BJ (cell line): Measurements from ENCODE around the gene KRT15. TPM values are rescaled to one million over a fixed set of nuclear protein-coding genes. Genes with fewer than 3 reads are reported as not detected.

Experiments used
- CTCF ChIA-PET: fragments of 350-600 bp; formaldehyde crosslinking; extraction: SDS; loops from one replicate; lab custom pipeline; 2021; ENCODE audit warnings: antibody characterized with exemption, inconsistent platforms; lab: Yijun Ruan, JAX
- POLR2A ChIA-PET: fragments of 300-600 bp; sonication (Branson Sonifier 250); formaldehyde crosslinking; extraction: SDS; loops from one replicate; lab custom pipeline; 2021; ENCODE audit warnings: antibody characterized with exemption; lab: Charles Lee
- DNase-seq: peaks from one replicate; pipeline ENCODE4 v3.0.0-alpha.2; 2011; ENCODE audit warnings: low read depth
- H3K27me3 ChIP-seq: 2 replicates; pipeline ENCODE4 v1.6.0; 2011; ENCODE audit warnings: low read length; ENCODE audit not compliant: control insufficient read depth, insufficient read depth
- H3K36me3 ChIP-seq: 2 replicates; pipeline ENCODE4 v1.5.1; 2011; ENCODE audit warnings: low read length; ENCODE audit not compliant: control insufficient read depth, insufficient read depth
- H3K4me3 ChIP-seq: 2 replicates; pipeline ENCODE4 v1.5.1; 2011; ENCODE audit warnings: low read depth, mild to moderate bottlenecking, control low read depth, low read length
- polyA plus RNA-seq: library from polyadenylated mRNA; depleted of rRNA; stranded (reverse); fragments of >200 nt; gene quantifications from 2 replicates; pipeline ENCODE4 v1.2.3, GENCODE V29; 2011
- TF ChIP-seq, protein P1 (sequence below): IDR thresholded peaks from 2 replicates; pipeline ENCODE4 v1.5.1; 2011; ENCODE audit warnings: low read depth, mild to moderate bottlenecking, control low read depth, inconsistent platforms, low read length, moderate library complexity; ENCODE audit not compliant: insufficient read depth

The KRT15 gene
- polyA plus RNA-seq, 1 experiment: 2.7 TPM

DNA sequence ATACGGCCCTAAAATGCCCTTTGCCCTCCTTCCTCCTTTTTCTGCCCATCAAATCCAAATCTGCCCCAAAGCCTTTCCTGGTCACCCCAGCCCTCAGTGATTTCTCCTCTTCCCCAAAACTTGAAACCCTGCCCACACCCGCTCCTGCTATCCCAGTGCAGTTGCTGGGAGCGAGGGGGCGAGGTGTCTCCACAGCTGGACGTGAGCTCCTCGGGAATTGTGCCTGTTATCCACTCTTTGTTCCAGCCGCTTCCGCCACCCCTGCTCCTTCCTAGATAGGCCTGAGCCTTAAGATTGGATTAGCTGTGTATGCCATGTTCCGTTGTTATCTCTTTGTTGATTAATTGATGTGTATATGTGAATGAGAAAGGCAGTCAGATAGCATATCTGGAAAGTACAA is 35.2 kb downstream of the KRT15 start:
- Histone ChIP-seq H3K36me3 (no peaks in the 10 kb centered on the region), H3K27me3 (no peaks in the 10 kb centered on the region), H3K4me3 (no peak overlapping the region)
- no peak for DNase-seq
- TF ChIP-seq, protein P1, sequence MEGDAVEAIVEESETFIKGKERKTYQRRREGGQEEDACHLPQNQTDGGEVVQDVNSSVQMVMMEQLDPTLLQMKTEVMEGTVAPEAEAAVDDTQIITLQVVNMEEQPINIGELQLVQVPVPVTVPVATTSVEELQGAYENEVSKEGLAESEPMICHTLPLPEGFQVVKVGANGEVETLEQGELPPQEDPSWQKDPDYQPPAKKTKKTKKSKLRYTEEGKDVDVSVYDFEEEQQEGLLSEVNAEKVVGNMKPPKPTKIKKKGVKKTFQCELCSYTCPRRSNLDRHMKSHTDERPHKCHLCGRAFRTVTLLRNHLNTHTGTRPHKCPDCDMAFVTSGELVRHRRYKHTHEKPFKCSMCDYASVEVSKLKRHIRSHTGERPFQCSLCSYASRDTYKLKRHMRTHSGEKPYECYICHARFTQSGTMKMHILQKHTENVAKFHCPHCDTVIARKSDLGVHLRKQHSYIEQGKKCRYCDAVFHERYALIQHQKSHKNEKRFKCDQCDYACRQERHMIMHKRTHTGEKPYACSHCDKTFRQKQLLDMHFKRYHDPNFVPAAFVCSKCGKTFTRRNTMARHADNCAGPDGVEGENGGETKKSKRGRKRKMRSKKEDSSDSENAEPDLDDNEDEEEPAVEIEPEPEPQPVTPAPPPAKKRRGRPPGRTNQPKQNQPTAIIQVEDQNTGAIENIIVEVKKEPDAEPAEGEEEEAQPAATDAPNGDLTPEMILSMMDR: no peak
- POLR2A ChIA-PET: no interaction called here
- CTCF ChIA-PET: interaction anchor here (1.0 to 3.7 kb wide), 2 partner anchors 12 to 77 kb away, joined by 3 to 17 read pairs; no protein-coding TSS in a partner anchor

DNA sequence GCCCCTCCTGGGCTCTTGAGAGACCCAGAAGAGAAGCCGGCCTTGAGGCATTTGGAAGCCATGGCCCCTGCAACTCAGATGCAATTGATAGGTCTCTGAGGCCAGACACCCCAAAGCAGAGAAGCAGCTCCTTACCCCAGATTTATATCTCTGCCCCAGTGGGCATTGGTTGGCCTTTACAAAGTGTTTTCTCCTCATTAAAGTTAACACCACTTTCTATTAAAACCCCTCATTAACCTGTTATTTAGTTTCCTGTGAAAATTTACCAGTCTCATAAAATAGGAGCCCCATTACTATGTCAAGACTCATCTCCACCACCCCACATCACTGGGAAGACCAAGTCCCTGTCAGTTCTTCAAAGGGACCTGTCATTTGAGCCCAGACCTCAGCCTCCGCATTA is 37.7 kb downstream of the KRT15 start, which contains the start of gene KRT35:
KRT35 (minus strand) TSS at position 116 of the 400 bp plus-strand sequence; CDS start at position 62, 54 bp downstream.
- H3K27me3 ChIP-seq: no peaks in the 10 kb centered on the region
- ChIA-PET CTCF (interaction anchor here (0.7 kb wide), 1 partner anchor 56 kb away, joined by 3 read pairs; the partner anchor contains the start of gene KRT37), POLR2A (no interaction called here)
- H3K4me3 ChIP-seq: no peak within 1 kb of the TSS
- no peaks in the 10 kb centered on the region for H3K36me3 ChIP-seq
- TF ChIP-seq, protein P1: no peak
- no peak for DNase-seq

- H3K27me3 ChIP-seq: no peaks in the 10 kb centered on the region
- TF ChIP-seq, protein P1: no peak
- POLR2A ChIA-PET: no interaction called here
- no peaks in the 10 kb centered on the region for H3K36me3 ChIP-seq
- H3K4me3 ChIP-seq: no peak overlapping the region
- DNase-seq: no peak
- CTCF ChIA-PET: interaction anchor here (0.7 to 1.1 kb wide), 2 partner anchors 9 to 56 kb away, joined by 3 to 4 read pairs; partner anchors contain the start of genes KRT36 and KRT37
Measured at GRCh38 chr17:41480581-41480980, 38.1 kb downstream of the KRT15 start.

- no peaks in the 10 kb centered on the region for H3K36me3 ChIP-seq
- TF ChIP-seq, protein P1: no peak
- no peak for DNase-seq
- H3K4me3 ChIP-seq: no peak overlapping the region
- CTCF ChIA-PET: interaction anchor here (0.8 to 1.1 kb wide), 2 partner anchors 9 to 168 kb away, joined by 3 to 4 read pairs; partner anchors contain the start of gene KRT36
- POLR2A ChIA-PET: no interaction called here
- H3K27me3 ChIP-seq: no peaks in the 10 kb centered on the region
Measured at GRCh38 chr17:41480136-41480535, 38.6 kb downstream of the KRT15 start.

GRCh38 chr17:41478237-41478636 is 40.5 kb downstream of the KRT15 start:
- H3K27me3 ChIP-seq: no peaks in the 10 kb centered on the region
- TF ChIP-seq, protein P1: no peak
- no peaks in the 10 kb centered on the region for H3K36me3 ChIP-seq
- no peak overlapping the region for H3K4me3 ChIP-seq
- no peak for DNase-seq
- ChIA-PET CTCF (interaction anchor here (1.3 kb wide), 1 partner anchor 8 kb away, joined by 3 read pairs; no protein-coding TSS in a partner anchor), POLR2A (interaction anchor here (0.8 kb wide), 1 partner anchor 16 kb away, joined by 3 read pairs; no protein-coding TSS in a partner anchor)
